Smooth muscle cell (in vitro differentiated cells): ENCODE results near the gene CASP3. TPM values are rescaled to one million over a fixed set of nuclear protein-coding genes. Genes with fewer than 3 reads are reported as not detected.

Source experiments
- DNase-seq: peaks from one replicate; lab custom pipeline; 2025; ENCODE audit not compliant: unreplicated experiment; lab: John Stamatoyannopoulos, UW
- H2AFZ ChIP-seq: fragments of 200-600 bp; sonication (generic); 2 replicates; pipeline ENCODE4 v1.6.0; 2016; ENCODE audit warnings: antibody characterized with exemption, low read depth, mild to moderate bottlenecking
- H3F3A ChIP-seq: fragments of 200-600 bp; sonication (generic); 2 replicates; pipeline ENCODE4 v1.6.0; 2017; ENCODE audit warnings: antibody characterized with exemption, low read depth
- H3K27ac ChIP-seq: fragments of 200-600 bp; sonication (generic); 2 replicates; pipeline ENCODE4 v1.5.1; 2016; ENCODE audit warnings: low read depth, mild to moderate bottlenecking
- H3K27me3 ChIP-seq: fragments of 200-600 bp; sonication (generic); 2 replicates; pipeline ENCODE4 v1.6.1; 2016; ENCODE audit warnings: low read depth, mild to moderate bottlenecking
- H3K36me3 ChIP-seq: fragments of 200-600 bp; sonication (generic); 2 replicates; pipeline ENCODE4 v1.5.1; 2016; ENCODE audit warnings: low read depth
- H3K4me1 ChIP-seq: fragments of 200-600 bp; sonication (generic); 2 replicates; pipeline ENCODE4 v1.5.1; 2016; ENCODE audit warnings: low read depth
- H3K4me2 ChIP-seq: fragments of 200-600 bp; sonication (generic); 2 replicates; pipeline ENCODE4 v1.6.0; 2016; ENCODE audit warnings: mild to moderate bottlenecking
- H3K4me3 ChIP-seq: fragments of 200-600 bp; sonication (generic); 2 replicates; pipeline ENCODE4 v1.5.1; 2016; ENCODE audit warnings: mild to moderate bottlenecking
- H3K79me2 ChIP-seq: fragments of 200-600 bp; sonication (generic); 2 replicates; pipeline ENCODE4 v1.6.0; 2016; ENCODE audit warnings: low read depth, mild to moderate bottlenecking
- H3K9ac ChIP-seq: fragments of 200-600 bp; sonication (generic); 2 replicates; pipeline ENCODE4 v1.6.0; 2016; ENCODE audit warnings: low read depth
- H3K9me3 ChIP-seq: fragments of 200-600 bp; sonication (generic); replicated peaks from 2 replicates; pipeline ENCODE4 v1.5.1; 2016; ENCODE audit warnings: low read depth
- H4K20me1 ChIP-seq: fragments of 200-600 bp; sonication (generic); 2 replicates; pipeline ENCODE4 v1.6.0; 2016; ENCODE audit warnings: low read depth
- CTCF ChIP-seq: fragments of 200-600 bp; sonication (generic); IDR thresholded peaks from 2 replicates; pipeline ENCODE4 v1.5.1; 2017; ENCODE audit warnings: borderline replicate concordance, mild to moderate bottlenecking, antibody characterized with exemption; ENCODE audit not compliant: insufficient read depth, poor library complexity, severe bottlenecking
- WGBS: methylation state at CpG from one replicate; pipeline ENCODE4 v1.1.7; 2016; ENCODE audit warnings: low lambda C conversion rate; 5-methylcytosine and 5-hydroxymethylcytosine counted together
- polyA plus RNA-seq: library from polyadenylated mRNA; unstranded; fragments of >200 nt; fragmentation: Nextera tagmentation; extraction: Ambion mirVana; gene quantifications from 2 replicates; pipeline ENCODE4 v1.2.1, GENCODE V29; 2016
- total RNA-seq: library from RNA; depleted of rRNA; stranded (reverse); fragments of >200 nt; gene quantifications from 2 replicates; pipeline ENCODE4 v1.2.3, GENCODE V29; 2014

Gene CASP3
- total and polyA plus RNA-seq, 2 experiments from 2014 or later, result 35.7 to 48.5 TPM

GRCh38 chr4:184675821-184676492, 26.7 kb upstream of the CASP3 start:
- no peak overlapping the region for H3K27ac ChIP-seq
- H3K27me3 ChIP-seq, result no peaks in the 10 kb centered on the region
- no peaks in the 10 kb centered on the region for H3K79me2 ChIP-seq
- 94% methylated on average over 3 of the region's 3 CpGs for WGBS
- H2AFZ ChIP-seq, result no peak overlapping the region
- no peaks in the 10 kb centered on the region for H3K36me3 ChIP-seq
- no peak for TF ChIP-seq CTCF
- no peak for DNase-seq
- H3F3A ChIP-seq, result no peaks in the 10 kb centered on the region
- H4K20me1 ChIP-seq, result no peaks in the 10 kb centered on the region
- no peaks in the 10 kb centered on the region for H3K4me1 ChIP-seq
- H3K4me2 ChIP-seq, result no peak overlapping the region
- no peak overlapping the region for H3K4me3 ChIP-seq
- H3K9ac ChIP-seq, result no peak overlapping the region
- no peaks in the 10 kb centered on the region for H3K9me3 ChIP-seq

- Histone ChIP-seq H3K79me2 (no peaks in the 10 kb centered on the region), H3K27me3 (no peaks in the 10 kb centered on the region), H3K27ac (no peak overlapping the region), H3K4me3 (no peak overlapping the region), H3K9me3 (no peaks in the 10 kb centered on the region), H3K36me3 (no peaks in the 10 kb centered on the region), H3K4me1 (no peaks in the 10 kb centered on the region), H3F3A (no peaks in the 10 kb centered on the region), H2AFZ (no peak overlapping the region), H3K9ac (no peak overlapping the region), H4K20me1 (no peaks in the 10 kb centered on the region), H3K4me2 (no peak overlapping the region)
- WGBS, result 98% methylated on average over 5 of the region's 5 CpGs
- no peak for DNase-seq
- no peak for TF ChIP-seq CTCF
Measured at GRCh38 chr4:184675018-184675417, 25.8 kb upstream of the CASP3 start.

- H3K36me3 ChIP-seq, result no peaks in the 10 kb centered on the region
- H3K9me3 ChIP-seq, result no peaks in the 10 kb centered on the region
- no peak for DNase-seq
- TF ChIP-seq CTCF, result no peak
- no peaks in the 10 kb centered on the region for H3F3A ChIP-seq
- H2AFZ ChIP-seq, result no peak overlapping the region
- no peaks in the 10 kb centered on the region for H4K20me1 ChIP-seq
- no peak overlapping the region for H3K9ac ChIP-seq
- H3K4me2 ChIP-seq, result no peak overlapping the region
- H3K79me2 ChIP-seq, result no peaks in the 10 kb centered on the region
- no peak overlapping the region for H3K27ac ChIP-seq
- WGBS, result 98% methylated on average over 4 of the region's 4 CpGs
- no peaks in the 10 kb centered on the region for H3K27me3 ChIP-seq
- H3K4me1 ChIP-seq, result no peaks in the 10 kb centered on the region
- H3K4me3 ChIP-seq, result no peak overlapping the region
Measured at GRCh38 chr4:184674011-184674410, 24.8 kb upstream of the CASP3 start.

- Histone ChIP-seq H3K27me3 (no peaks in the 10 kb centered on the region), H2AFZ (no peak overlapping the region), H3K4me2 (no peak overlapping the region), H3K9me3 (no peaks in the 10 kb centered on the region), H3K9ac (no peak overlapping the region), H3K27ac (no peak overlapping the region), H3K36me3 (no peaks in the 10 kb centered on the region), H3K4me1 (no peaks in the 10 kb centered on the region), H3K79me2 (no peaks in the 10 kb centered on the region), H4K20me1 (no peaks in the 10 kb centered on the region), H3F3A (no peaks in the 10 kb centered on the region), H3K4me3 (no peak overlapping the region)
- no peak for DNase-seq
- WGBS, result over 99% methylated on average over 6 of the region's 6 CpGs
- no peak for TF ChIP-seq CTCF
Measured at GRCh38 chr4:184672741-184673140, 23.5 kb upstream of the CASP3 start.
